ENCODE data around the gene ZNF619. TPM values are rescaled to one million over a fixed set of nuclear protein-coding genes. Genes with fewer than 3 reads are reported as not detected.
"Not testable (repeated sequence)": the region's sequence is repeated elsewhere in the genome, so short reads cannot be mapped to it uniquely, and the experiment has no call there.

The ZNF619 gene
- total RNA-seq, 2 experiments from 2014 or later = 4.2 to 4.7 TPM

DNA sequence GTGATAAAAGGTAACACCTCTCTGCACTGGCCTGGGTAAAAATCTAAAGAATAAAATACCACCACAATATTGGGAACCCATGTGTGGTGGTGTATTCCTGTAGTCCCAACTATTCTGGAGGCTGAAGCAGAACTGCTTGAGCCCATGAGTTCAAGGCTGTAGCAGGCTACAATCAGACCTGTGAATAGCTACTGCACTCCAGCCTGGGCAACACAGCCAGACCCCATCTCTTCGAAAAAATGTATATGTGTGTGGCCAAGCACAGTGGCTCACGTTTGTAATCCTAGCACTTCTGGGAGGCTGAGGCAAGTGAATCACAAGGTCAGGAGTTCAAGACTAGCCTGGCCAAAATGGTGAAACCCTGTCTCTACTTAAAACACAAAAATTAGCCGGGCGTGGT is 21.6 kb upstream of the ZNF619 start:
- CTCF ChIA-PET = interaction anchor here (0.6 to 0.7 kb wide), 2 partner anchors 640 to 1959 kb away, joined by 3 read pairs; no protein-coding TSS in a partner anchor

DNA sequence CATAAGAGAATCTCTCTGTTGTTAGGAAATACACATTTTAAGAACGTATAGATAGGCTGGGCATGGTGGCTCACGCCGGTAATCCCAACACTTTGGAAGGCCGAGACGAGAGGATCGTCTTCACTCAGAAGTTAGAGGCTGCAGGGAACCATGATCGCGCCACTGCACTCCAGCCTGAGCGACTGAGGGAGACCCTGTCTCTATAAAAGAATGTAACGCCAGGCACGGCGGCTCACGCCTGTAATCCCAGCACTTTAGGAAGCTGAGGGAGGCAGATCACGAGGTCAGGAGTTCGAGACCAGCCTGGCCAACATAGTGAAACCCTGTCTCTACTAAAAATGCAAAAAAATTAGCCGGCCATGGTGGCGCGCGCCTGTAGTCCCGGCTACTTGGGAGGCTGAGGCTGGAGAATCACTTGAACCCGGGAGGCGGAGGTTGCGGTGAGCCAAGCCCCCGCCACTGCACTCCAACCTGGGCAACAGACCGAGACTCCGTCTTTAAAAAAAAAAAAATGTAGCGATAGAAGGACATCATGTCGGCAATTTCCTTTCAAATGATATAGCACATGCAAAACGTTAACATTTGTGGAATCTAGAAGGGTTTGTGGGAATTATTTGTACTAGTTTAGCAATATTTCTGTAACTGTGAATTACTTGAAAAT is 20.5 kb upstream of the ZNF619 start:
- Mint-ChIP-seq H3K27me3 (ENCODE audit: low read depth) (no peaks in the 10 kb centered on the region), H3K27ac (peak overlapping the region; percentile 87), H3K4me3 (peak overlapping the region; percentile 85), H3K9me3 (no peaks in the 10 kb centered on the region), H3K4me1 (ENCODE audit: low read depth) (peaks cover 52% of the 10 kb centered on the region), H3K36me3 (ENCODE audit: low read depth) (peaks cover 38% of the 10 kb centered on the region)
- CTCF ChIA-PET = interaction anchor here (1.1 kb wide), 1 partner anchor 148 kb away, joined by 3 read pairs; no protein-coding TSS in a partner anchor
- intact Hi-C loops (cut with micrococcal nuclease) = loop anchor here (10.0 kb wide), 1 partner anchor 1192 kb away; no protein-coding TSS in a partner anchor
- no peak for DNase-seq

More for the DNA sequence above, 21.6 kb upstream of the ZNF619 start:
- H3K36me3 Mint-ChIP-seq (ENCODE audit: low read depth) = peaks cover 31% of the 10 kb centered on the region
- H3K27ac Mint-ChIP-seq = no peak overlapping the region
- DNase-seq = no peak
- peaks cover 46% of the 10 kb centered on the region for H3K4me1 Mint-ChIP-seq (ENCODE audit: low read depth)
- peak overlapping the region; percentile 85 for H3K4me3 Mint-ChIP-seq
- H3K27me3 Mint-ChIP-seq (ENCODE audit: low read depth) = no peaks in the 10 kb centered on the region
- intact Hi-C loops (cut with micrococcal nuclease) = loop anchor here (10.0 kb wide), 1 partner anchor 1191 kb away; no protein-coding TSS in a partner anchor
- H3K9me3 Mint-ChIP-seq = no peaks in the 10 kb centered on the region

- Mint-ChIP-seq H3K4me1 (ENCODE audit: low read depth) (peaks cover 53% of the 10 kb centered on the region), H3K27me3 (ENCODE audit: low read depth) (no peaks in the 10 kb centered on the region), H3K4me3 (peak within 1 kb of the TSS; percentile 85), H3K9me3 (no peaks in the 10 kb centered on the region), H3K27ac (peak within 1 kb of the TSS; percentile 87), H3K36me3 (ENCODE audit: low read depth) (peaks cover 42% of the 10 kb centered on the region)
- DNase-seq = peak; percentile 96
- intact Hi-C loops (cut with micrococcal nuclease) = loop anchor here (1.0 to 10.0 kb wide), 4 partner anchors 68 to 1192 kb away; partner anchors contain the start of gene EIF1B
- CTCF ChIA-PET = interaction anchor here (1.1 kb wide), 1 partner anchor 148 kb away, joined by 3 read pairs; no protein-coding TSS in a partner anchor
These were observed 19.7 kb upstream of the ZNF619 start, which contains the start of gene RPL14 for GRCh38 chr3:40456940-40457823. Gene RPL14, plus strand, starts transcription at chr3:40457339. Its CDS starts 133 bp downstream, at chr3:40457472.

DNA sequence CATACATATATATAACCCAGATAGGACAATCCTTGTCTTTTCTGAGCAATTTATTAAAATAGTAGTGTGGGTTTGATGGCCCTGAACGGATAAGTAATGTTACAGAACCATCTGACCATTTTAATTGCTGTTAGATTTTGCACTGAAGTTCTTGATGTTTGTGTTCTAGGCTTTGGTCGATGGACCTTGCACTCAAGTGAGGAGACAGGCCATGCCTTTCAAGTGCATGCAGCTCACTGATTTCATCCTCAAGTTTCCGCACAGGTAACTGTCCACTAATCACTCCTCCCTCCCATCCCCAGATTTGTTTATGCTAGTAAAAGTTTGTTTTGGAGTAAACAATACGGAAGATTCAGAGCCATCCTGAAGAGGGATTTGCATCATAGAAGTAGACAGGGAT is 18.4 kb upstream of the ZNF619 start:
- no peaks in the 10 kb centered on the region for H3K27me3 Mint-ChIP-seq (ENCODE audit: low read depth)
- no peak for DNase-seq
- peaks cover 48% of the 10 kb centered on the region for H3K4me1 Mint-ChIP-seq (ENCODE audit: low read depth)
- H3K4me3 Mint-ChIP-seq = peak overlapping the region; percentile 85
- H3K36me3 Mint-ChIP-seq (ENCODE audit: low read depth) = peaks cover 50% of the 10 kb centered on the region
- intact Hi-C loops (cut with micrococcal nuclease) = loop anchor here (10.0 kb wide), 1 partner anchor 1194 kb away; no protein-coding TSS in a partner anchor
- H3K27ac Mint-ChIP-seq = peak overlapping the region; percentile 80
- CTCF ChIA-PET = interaction anchor here (0.7 kb wide), 1 partner anchor 66 kb away, joined by 3 read pairs; the partner anchor contains the start of gene ZNF621
- H3K9me3 Mint-ChIP-seq = no peaks in the 10 kb centered on the region

DNA sequence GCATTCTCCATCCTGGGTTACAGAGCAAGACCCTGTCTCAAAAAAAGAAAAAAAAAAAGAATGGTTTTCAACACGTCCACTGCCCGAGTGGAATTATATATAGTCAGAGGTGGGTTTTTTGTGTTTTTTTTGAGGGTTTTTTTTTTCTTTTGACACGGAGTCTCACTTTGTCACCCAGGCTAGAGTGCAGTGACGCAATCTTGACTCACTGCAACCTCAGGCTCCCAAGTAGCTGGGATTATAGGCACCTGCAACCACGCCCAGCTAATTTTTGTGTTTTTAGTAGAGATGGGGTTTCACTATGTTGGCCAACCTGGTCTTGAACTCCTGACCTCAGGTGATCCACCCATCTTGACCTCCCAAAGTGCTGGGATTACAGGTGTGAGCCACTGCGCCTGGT is 16.4 kb upstream of the ZNF619 start:
- H3K4me3 Mint-ChIP-seq; intact Hi-C loops (cut with micrococcal nuclease); CTCF ChIA-PET; H3K27me3 Mint-ChIP-seq (ENCODE audit: low read depth); DNase-seq; H3K9me3 Mint-ChIP-seq: not testable (repeated sequence)
- Mint-ChIP-seq H3K36me3 (ENCODE audit: low read depth) (peaks cover 65% of the 10 kb centered on the region), H3K27ac (peak overlapping the region; percentile 72), H3K4me1 (ENCODE audit: low read depth) (peaks cover 51% of the 10 kb centered on the region)

GRCh38 chr3:40461161-40461560 is 15.8 kb upstream of the ZNF619 start:
- Mint-ChIP-seq H3K36me3 (ENCODE audit: low read depth) (peaks cover 71% of the 10 kb centered on the region), H3K9me3 (no peaks in the 10 kb centered on the region), H3K4me1 (ENCODE audit: low read depth) (peaks cover 49% of the 10 kb centered on the region), H3K27ac (peak overlapping the region; percentile 30), H3K4me3 (no peak overlapping the region), H3K27me3 (ENCODE audit: low read depth) (no peaks in the 10 kb centered on the region)
- CTCF ChIA-PET = no interaction called here
- intact Hi-C loops (cut with micrococcal nuclease) = no loop called here
- no peak for DNase-seq

DNA sequence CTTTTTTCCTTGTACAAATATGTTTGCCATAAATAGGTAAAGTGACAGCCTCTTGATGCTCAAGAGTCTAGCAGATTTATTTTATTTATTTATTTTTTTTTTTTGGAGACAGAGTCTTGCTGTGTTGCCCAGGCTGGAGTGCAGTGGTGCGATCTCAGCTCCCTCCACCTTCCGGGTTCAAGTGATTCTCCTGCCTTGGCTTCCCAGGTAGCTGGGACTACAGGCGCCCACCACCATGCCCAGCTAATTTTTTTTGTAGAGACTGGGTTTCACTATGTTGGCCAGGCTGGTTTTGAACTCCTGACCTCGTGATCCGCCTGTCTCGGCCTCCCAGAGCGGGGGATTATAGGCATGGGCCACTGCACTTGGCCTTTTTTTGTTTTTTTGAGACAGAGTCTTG is 14.1 kb upstream of the ZNF619 start:
- H3K4me3 Mint-ChIP-seq; H3K9me3 Mint-ChIP-seq; CTCF ChIA-PET; DNase-seq; intact Hi-C loops (cut with micrococcal nuclease); H3K27me3 Mint-ChIP-seq (ENCODE audit: low read depth): not testable (repeated sequence)
- Mint-ChIP-seq H3K36me3 (ENCODE audit: low read depth) (peaks cover 68% of the 10 kb centered on the region), H3K4me1 (ENCODE audit: low read depth) (peaks cover 45% of the 10 kb centered on the region), H3K27ac (peak overlapping the region; percentile 18)

DNA sequence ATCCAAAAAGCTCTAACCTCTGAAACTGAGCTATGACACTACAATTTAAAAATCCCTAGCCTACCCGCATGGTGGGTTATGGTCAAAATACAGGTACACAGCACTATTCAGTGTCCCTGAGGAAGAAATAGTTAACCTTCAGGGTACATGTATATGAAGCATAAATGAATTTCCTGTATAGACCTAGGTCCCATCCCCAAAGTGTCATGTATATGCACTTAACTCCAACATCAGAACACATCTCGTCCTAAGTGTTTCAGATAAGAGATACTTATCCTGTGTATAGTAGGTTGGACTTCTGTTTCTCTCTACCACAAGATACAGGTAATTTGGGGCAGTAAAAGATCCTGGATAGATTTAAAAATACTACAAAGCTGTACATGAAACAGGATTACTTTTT is 13.3 kb upstream of the ZNF619 start:
- no peak overlapping the region for H3K4me3 Mint-ChIP-seq
- CTCF ChIA-PET = no interaction called here
- peaks cover 65% of the 10 kb centered on the region for H3K36me3 Mint-ChIP-seq (ENCODE audit: low read depth)
- no peak for DNase-seq
- H3K27ac Mint-ChIP-seq = no peak overlapping the region
- no peaks in the 10 kb centered on the region for H3K9me3 Mint-ChIP-seq
- H3K27me3 Mint-ChIP-seq (ENCODE audit: low read depth) = no peaks in the 10 kb centered on the region
- intact Hi-C loops (cut with micrococcal nuclease) = no loop called here
- peaks cover 40% of the 10 kb centered on the region for H3K4me1 Mint-ChIP-seq (ENCODE audit: low read depth)

- no peak for DNase-seq
- CTCF ChIA-PET = interaction anchor here (0.6 kb wide), 1 partner anchor 113 kb away, joined by 4 read pairs; no protein-coding TSS in a partner anchor
- intact Hi-C loops (cut with micrococcal nuclease) = no loop called here
These were observed 12.4 kb upstream of the ZNF619 start for GRCh38 chr3:40464339-40465110.

GRCh38 chr3:40465111-40465407 is 11.9 kb upstream of the ZNF619 start:
- intact Hi-C loops (cut with micrococcal nuclease) = no loop called here
- H3K36me3 Mint-ChIP-seq (ENCODE audit: low read depth) = peaks cover 56% of the 10 kb centered on the region
- H3K9me3 Mint-ChIP-seq = no peaks in the 10 kb centered on the region
- peaks cover 28% of the 10 kb centered on the region for H3K4me1 Mint-ChIP-seq (ENCODE audit: low read depth)
- no peak for DNase-seq
- H3K27ac Mint-ChIP-seq = no peak overlapping the region
- no peaks in the 10 kb centered on the region for H3K27me3 Mint-ChIP-seq (ENCODE audit: low read depth)
- H3K4me3 Mint-ChIP-seq = no peak overlapping the region
- CTCF ChIA-PET = no interaction called here

More at GRCh38 chr3:40464339-40465110, 12.4 kb upstream of the ZNF619 start:
- no peaks in the 10 kb centered on the region for H3K9me3 Mint-ChIP-seq
- H3K27me3 Mint-ChIP-seq (ENCODE audit: low read depth) = no peaks in the 10 kb centered on the region
- H3K27ac Mint-ChIP-seq = peak overlapping the region; percentile 14
- peaks cover 31% of the 10 kb centered on the region for H3K4me1 Mint-ChIP-seq (ENCODE audit: low read depth)
- peaks cover 56% of the 10 kb centered on the region for H3K36me3 Mint-ChIP-seq (ENCODE audit: low read depth)
- H3K4me3 Mint-ChIP-seq = no peak overlapping the region

- Mint-ChIP-seq H3K36me3 (ENCODE audit: low read depth) (peaks cover 52% of the 10 kb centered on the region), H3K4me3 (no peak overlapping the region), H3K27ac (no peak overlapping the region), H3K4me1 (ENCODE audit: low read depth) (peaks cover 24% of the 10 kb centered on the region), H3K27me3 (ENCODE audit: low read depth) (no peaks in the 10 kb centered on the region), H3K9me3 (no peaks in the 10 kb centered on the region)
- intact Hi-C loops (cut with micrococcal nuclease) = no loop called here
- CTCF ChIA-PET = no interaction called here
- DNase-seq = no peak
These were observed 11.5 kb upstream of the ZNF619 start for GRCh38 chr3:40465456-40465855.

DNA sequence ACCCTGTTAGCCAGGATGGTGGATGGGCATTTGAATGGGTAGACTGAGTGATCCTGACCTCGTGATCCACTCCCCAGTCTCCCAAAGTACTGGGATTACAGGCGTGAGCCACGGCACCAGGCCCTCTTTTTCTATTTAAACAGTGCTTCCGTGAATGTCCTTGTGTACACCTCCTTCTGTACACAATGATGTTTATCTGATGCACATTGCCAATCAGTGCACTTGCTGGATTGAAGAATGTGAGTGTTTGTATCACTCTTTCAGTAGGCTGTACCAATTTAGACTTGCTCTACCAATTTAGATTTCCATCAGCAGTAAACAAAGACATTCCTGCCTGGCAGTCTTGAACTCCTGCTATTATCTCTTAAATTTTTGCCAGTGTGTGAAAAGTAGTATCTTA is 8.9 kb upstream of the ZNF619 start:
- DNase-seq = no peak
- no peak overlapping the region for H3K4me3 Mint-ChIP-seq
- no peaks in the 10 kb centered on the region for H3K9me3 Mint-ChIP-seq
- H3K4me1 Mint-ChIP-seq (ENCODE audit: low read depth) = peaks cover 11% of the 10 kb centered on the region
- no peaks in the 10 kb centered on the region for H3K27me3 Mint-ChIP-seq (ENCODE audit: low read depth)
- intact Hi-C loops (cut with micrococcal nuclease) = no loop called here
- H3K36me3 Mint-ChIP-seq (ENCODE audit: low read depth) = peaks cover 35% of the 10 kb centered on the region
- no peak overlapping the region for H3K27ac Mint-ChIP-seq
- CTCF ChIA-PET = interaction anchor here (0.7 kb wide), 1 partner anchor 25 kb away, joined by 5 read pairs; no protein-coding TSS in a partner anchor

Measured in activated naive CD4-positive, alpha-beta T cell treated with anti-CD3 and anti-CD28 coated beads for 36 hours (primary cell).